ENCODE data around the gene CACNA1E. TPM values are rescaled to one million over a fixed set of nuclear protein-coding genes. Genes with fewer than 3 reads are reported as not detected.

The CACNA1E gene
- total and polyA plus RNA-seq, 2 experiments from 2014 or later = 1.1 to 1.7 TPM

DNA sequence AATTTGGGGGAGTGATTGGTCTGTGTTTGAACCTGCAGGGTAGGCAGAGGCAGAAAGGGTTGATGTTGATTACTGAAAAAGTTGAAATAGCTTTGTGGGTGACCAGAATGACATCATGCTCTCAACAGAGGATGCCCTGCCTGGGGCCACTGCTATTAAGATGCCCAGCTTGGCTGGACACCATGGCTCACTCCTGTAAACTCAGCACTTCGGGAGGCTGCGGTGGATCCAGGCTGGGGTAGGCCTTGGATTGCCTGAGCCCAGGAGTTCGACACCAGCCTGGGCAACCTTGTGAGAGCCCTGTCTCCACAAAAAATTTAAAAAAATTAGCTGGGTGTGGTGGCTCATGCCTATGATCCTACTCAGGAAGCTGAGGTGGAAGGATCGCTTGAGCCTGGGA is 42.8 kb upstream of the CACNA1E start:
- TF ChIP-seq EZH2 (IDR thresholded peaks at IDR 0.05; ENCODE audit: borderline replicate concordance) (no peak), EZH2phosphoT487 (IDR thresholded peaks at IDR 0.05; ENCODE audit: low read depth, severe bottlenecking, unreplicated experiment) (no peak)
- TF ChIP-seq, protein P1, sequence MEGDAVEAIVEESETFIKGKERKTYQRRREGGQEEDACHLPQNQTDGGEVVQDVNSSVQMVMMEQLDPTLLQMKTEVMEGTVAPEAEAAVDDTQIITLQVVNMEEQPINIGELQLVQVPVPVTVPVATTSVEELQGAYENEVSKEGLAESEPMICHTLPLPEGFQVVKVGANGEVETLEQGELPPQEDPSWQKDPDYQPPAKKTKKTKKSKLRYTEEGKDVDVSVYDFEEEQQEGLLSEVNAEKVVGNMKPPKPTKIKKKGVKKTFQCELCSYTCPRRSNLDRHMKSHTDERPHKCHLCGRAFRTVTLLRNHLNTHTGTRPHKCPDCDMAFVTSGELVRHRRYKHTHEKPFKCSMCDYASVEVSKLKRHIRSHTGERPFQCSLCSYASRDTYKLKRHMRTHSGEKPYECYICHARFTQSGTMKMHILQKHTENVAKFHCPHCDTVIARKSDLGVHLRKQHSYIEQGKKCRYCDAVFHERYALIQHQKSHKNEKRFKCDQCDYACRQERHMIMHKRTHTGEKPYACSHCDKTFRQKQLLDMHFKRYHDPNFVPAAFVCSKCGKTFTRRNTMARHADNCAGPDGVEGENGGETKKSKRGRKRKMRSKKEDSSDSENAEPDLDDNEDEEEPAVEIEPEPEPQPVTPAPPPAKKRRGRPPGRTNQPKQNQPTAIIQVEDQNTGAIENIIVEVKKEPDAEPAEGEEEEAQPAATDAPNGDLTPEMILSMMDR (IDR thresholded peaks at IDR 0.05; ENCODE audit: poor library complexity) = no peak
- Histone ChIP-seq H3K4me3 (no peak overlapping the region), H4K20me1 (ENCODE audit: insufficient read depth, poor library complexity, severe bottlenecking) (no peaks in the 10 kb centered on the region), H3K27ac (peak overlapping the region; percentile 81), H2AFZ (no peak overlapping the region), H3K4me2 (no peak overlapping the region), H3K9me3 (ENCODE audit: low read depth) (no peaks in the 10 kb centered on the region), H3K36me3 (replicated peaks; ENCODE audit: insufficient read depth, low read depth) (no peaks in the 10 kb centered on the region), H3K9me2 (replicated peaks; ENCODE audit: insufficient read depth) (no peaks in the 10 kb centered on the region), H3K4me1 (ENCODE audit: insufficient read depth) (no peaks in the 10 kb centered on the region), H3K79me2 (no peaks in the 10 kb centered on the region), H3K27me3 (no peaks in the 10 kb centered on the region)
- no peak for DNase-seq (ENCODE audit: low spot score)
- 98% methylated on average over 4 of the region's 4 CpGs for WGBS (ENCODE audit: low lambda C conversion rate, missing lambda C conversion rate)

DNA sequence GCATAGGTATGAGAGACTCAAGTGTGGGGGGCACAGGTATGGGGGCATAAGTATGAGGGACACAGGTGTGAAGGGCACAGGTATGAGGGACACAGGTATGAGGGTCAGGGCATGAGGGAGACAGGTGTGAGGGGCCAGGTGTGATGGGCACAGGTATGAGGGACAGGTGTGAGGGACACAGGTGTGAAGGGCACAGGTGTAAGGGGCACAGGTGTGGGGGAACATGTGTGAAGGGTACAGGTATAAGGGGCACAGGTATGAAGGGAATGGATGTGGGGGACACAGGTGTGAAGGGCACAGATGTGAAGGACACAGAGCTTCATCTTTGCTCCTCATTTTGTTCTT is 41.2 kb upstream of the CACNA1E start:
- Histone ChIP-seq H3K36me3 (replicated peaks; ENCODE audit: insufficient read depth, low read depth) (no peaks in the 10 kb centered on the region), H3K27ac (peak overlapping the region; percentile 81), H3K4me3 (no peak overlapping the region), H2AFZ (no peak overlapping the region), H4K20me1 (ENCODE audit: insufficient read depth, poor library complexity, severe bottlenecking) (no peaks in the 10 kb centered on the region), H3K9me2 (replicated peaks; ENCODE audit: insufficient read depth) (no peaks in the 10 kb centered on the region), H3K4me2 (peak overlapping the region; percentile 41), H3K9me3 (ENCODE audit: low read depth) (no peaks in the 10 kb centered on the region), H3K79me2 (no peaks in the 10 kb centered on the region), H3K4me1 (ENCODE audit: insufficient read depth) (no peaks in the 10 kb centered on the region), H3K27me3 (no peaks in the 10 kb centered on the region)
- TF ChIP-seq EZH2phosphoT487 (IDR thresholded peaks at IDR 0.05; ENCODE audit: low read depth, severe bottlenecking, unreplicated experiment) (no peak), EZH2 (IDR thresholded peaks at IDR 0.05; ENCODE audit: borderline replicate concordance) (no peak)
- TF ChIP-seq, protein P1 (IDR thresholded peaks at IDR 0.05; ENCODE audit: poor library complexity) = no peak
- no peak for DNase-seq (ENCODE audit: low spot score)

DNA sequence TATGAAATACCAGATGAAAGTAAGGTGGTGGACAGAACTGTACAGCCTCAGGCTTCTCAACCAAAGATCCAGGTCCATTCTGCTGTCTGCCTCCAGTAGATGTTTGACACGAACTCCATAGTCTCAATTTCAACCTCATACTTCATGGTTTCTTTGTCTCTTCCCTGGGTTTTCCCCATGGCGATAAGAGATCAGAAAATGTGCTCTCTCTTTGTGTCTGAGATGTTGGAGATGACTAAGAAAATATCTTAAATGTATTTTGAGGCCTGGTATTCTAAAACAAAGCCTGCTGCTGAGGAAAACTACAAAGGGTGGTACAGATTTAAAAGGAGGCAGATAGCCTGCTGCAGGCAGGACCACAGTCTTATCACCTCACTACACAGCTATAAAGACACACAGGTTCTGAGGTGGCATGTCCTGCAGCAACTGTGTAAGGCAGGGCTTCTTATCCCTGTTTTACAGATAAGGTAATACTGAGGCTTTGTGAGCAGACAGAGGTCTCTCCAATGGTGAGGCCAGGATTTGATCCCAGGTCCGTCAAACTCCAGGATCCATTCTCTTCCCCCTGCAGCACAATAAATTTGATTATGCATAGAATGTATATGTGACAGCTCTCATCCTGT is 40.0 kb upstream of the CACNA1E start:
- no peak overlapping the region for H3K4me3 ChIP-seq
- H2AFZ ChIP-seq = no peak overlapping the region
- no peaks in the 10 kb centered on the region for H3K27me3 ChIP-seq
- 80% methylated on average over 3 of the region's 3 CpGs for WGBS (ENCODE audit: low lambda C conversion rate, missing lambda C conversion rate)
- no peak overlapping the region for H3K27ac ChIP-seq
- H3K9me2 ChIP-seq (replicated peaks; ENCODE audit: insufficient read depth) = no peaks in the 10 kb centered on the region
- no peak for TF ChIP-seq EZH2phosphoT487 (IDR thresholded peaks at IDR 0.05; ENCODE audit: low read depth, severe bottlenecking, unreplicated experiment)
- TF ChIP-seq, protein P1 (IDR thresholded peaks at IDR 0.05; ENCODE audit: poor library complexity) = no peak
- no peak for TF ChIP-seq EZH2 (IDR thresholded peaks at IDR 0.05; ENCODE audit: borderline replicate concordance)
- no peak overlapping the region for H3K4me2 ChIP-seq
- no peaks in the 10 kb centered on the region for H3K4me1 ChIP-seq (ENCODE audit: insufficient read depth)
- no peaks in the 10 kb centered on the region for H3K79me2 ChIP-seq
- DNase-seq (ENCODE audit: low spot score) = no peak
- H3K36me3 ChIP-seq (replicated peaks; ENCODE audit: insufficient read depth, low read depth) = no peaks in the 10 kb centered on the region
- H3K9me3 ChIP-seq (ENCODE audit: low read depth) = no peaks in the 10 kb centered on the region
- no peaks in the 10 kb centered on the region for H4K20me1 ChIP-seq (ENCODE audit: insufficient read depth, poor library complexity, severe bottlenecking)

DNA sequence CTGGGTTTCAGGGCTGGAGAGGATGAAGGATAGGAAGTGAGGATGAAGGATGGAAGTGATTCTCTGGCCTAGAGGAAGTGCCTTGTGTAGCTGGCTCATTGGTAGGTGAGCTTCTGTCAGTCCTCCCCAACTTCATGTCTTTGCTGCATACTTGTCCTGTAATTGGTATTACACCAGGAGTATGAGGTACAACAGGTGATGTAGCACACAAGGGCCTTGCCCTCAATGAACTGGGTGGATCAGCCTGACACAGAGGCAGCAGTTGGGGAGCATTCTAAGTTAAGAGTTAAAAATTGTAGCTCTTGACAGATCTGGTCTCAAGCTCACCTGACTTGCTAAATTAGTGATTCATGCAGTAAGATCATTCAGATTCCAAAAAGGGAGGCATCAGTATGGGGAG is 37.9 kb upstream of the CACNA1E start:
- Histone ChIP-seq H4K20me1 (ENCODE audit: insufficient read depth, poor library complexity, severe bottlenecking) (no peaks in the 10 kb centered on the region), H3K4me1 (ENCODE audit: insufficient read depth) (peaks cover 4% of the 10 kb centered on the region), H3K9me2 (replicated peaks; ENCODE audit: insufficient read depth) (no peaks in the 10 kb centered on the region), H3K27me3 (no peaks in the 10 kb centered on the region), H3K79me2 (no peaks in the 10 kb centered on the region), H2AFZ (no peak overlapping the region), H3K4me2 (no peak overlapping the region), H3K27ac (no peak overlapping the region), H3K36me3 (replicated peaks; ENCODE audit: insufficient read depth, low read depth) (no peaks in the 10 kb centered on the region), H3K9me3 (ENCODE audit: low read depth) (no peaks in the 10 kb centered on the region), H3K4me3 (no peak overlapping the region)
- no peak for TF ChIP-seq EZH2 (IDR thresholded peaks at IDR 0.05; ENCODE audit: borderline replicate concordance)
- TF ChIP-seq EZH2phosphoT487 (IDR thresholded peaks at IDR 0.05; ENCODE audit: low read depth, severe bottlenecking, unreplicated experiment) = no peak
- TF ChIP-seq, protein P1 (IDR thresholded peaks at IDR 0.05; ENCODE audit: poor library complexity) = no peak
- DNase-seq (ENCODE audit: low spot score) = no peak

Measured in hepatocyte (in vitro differentiated cells).